HepG2 (cell line): ENCODE results near the gene COQ9. TPM values are rescaled to one million over a fixed set of nuclear protein-coding genes. Genes with fewer than 3 reads are reported as not detected.

Experiments
- ADNP ChIP-seq: sonication (generic); formaldehyde crosslinking; IDR thresholded peaks from 2 replicates; pipeline ENCODE4 v1.4.0; 2020; ENCODE audit warnings: missing genetic modification reagents
- AKAP8 ChIP-seq: sonication (generic); formaldehyde crosslinking; IDR thresholded peaks from 2 replicates; pipeline ENCODE4 v1.5.1; 2020; ENCODE audit warnings: mild to moderate bottlenecking, missing genetic modification reagents
- ESRRA ChIP-seq: sonication (generic); formaldehyde crosslinking; IDR thresholded peaks from 2 replicates; pipeline ENCODE4 v1.5.1; 2020; ENCODE audit warnings: mild to moderate bottlenecking, low read depth, missing genetic modification reagents
- GABPA ChIP-seq, 2 experiments: IDR thresholded peaks; 2 replicates each; pipeline ENCODE4 v1.6.1; 2011 to 2016; ENCODE audit warnings: low read depth in 2 of 2, low read length in 1 of 2, missing biosample characterization in 1 of 2, missing genetic modification characterization in 1 of 2
- KLF6 ChIP-seq: IDR thresholded peaks from 2 replicates; pipeline ENCODE4 v1.8.0; 2016; ENCODE audit warnings: missing biosample characterization, missing genetic modification reagents
- MED13 ChIP-seq: sonication (generic); formaldehyde crosslinking; IDR thresholded peaks from 2 replicates; pipeline ENCODE4 v1.5.0; 2020; ENCODE audit warnings: missing genetic modification reagents
- RELA ChIP-seq: sonication (generic); formaldehyde crosslinking; IDR thresholded peaks from 2 replicates; pipeline ENCODE4 v1.4.0; 2020; ENCODE audit warnings: missing genetic modification reagents
- SALL2 ChIP-seq: sonication (generic); formaldehyde crosslinking; IDR thresholded peaks from 2 replicates; pipeline ENCODE4 v1.8.1; 2023; ENCODE audit warnings: mild to moderate bottlenecking, missing genetic modification reagents, inconsistent platforms
- SMC3 ChIP-seq: IDR thresholded peaks from 2 replicates; pipeline ENCODE4 v1.6.1; 2011; ENCODE audit warnings: low read length, improper control_type of control experiment
- SP5 ChIP-seq: IDR thresholded peaks from 2 replicates; pipeline ENCODE4 v1.6.1; 2016; ENCODE audit warnings: low read depth, borderline replicate concordance
- TEAD2 ChIP-seq: sonication (generic); formaldehyde crosslinking; IDR thresholded peaks from 2 replicates; pipeline ENCODE4 v1.9.0; 2021; ENCODE audit warnings: missing genetic modification reagents
- WIZ ChIP-seq: sonication (generic); formaldehyde crosslinking; IDR thresholded peaks from 2 replicates; pipeline ENCODE4 v1.5.1; 2020; ENCODE audit warnings: mild to moderate bottlenecking, missing genetic modification reagents
- ZNF256 ChIP-seq: sonication (generic); formaldehyde crosslinking; conservative IDR thresholded peaks from 2 replicates; pipeline ENCODE4 v1.4.0; 2020; ENCODE audit warnings: missing genetic modification reagents
- ZNF296 ChIP-seq: sonication (generic); formaldehyde crosslinking; conservative IDR thresholded peaks from 2 replicates; pipeline ENCODE4 v1.5.0; 2020; ENCODE audit warnings: mild to moderate bottlenecking, missing genetic modification reagents
- ZNF83 ChIP-seq: sonication (generic); formaldehyde crosslinking; IDR thresholded peaks from 2 replicates; pipeline ENCODE4 v1.4.0; 2020; ENCODE audit warnings: missing genetic modification reagents, mild to moderate bottlenecking, borderline replicate concordance
- polyA plus RNA-seq, 8 experiments: library from polyadenylated mRNA; depleted of rRNA in 3 of 8; stranded (reverse) in 7 of 8; unstranded in 1 of 8; fragments of >200 nt; fragmentation: Illumina TruSeq in 4 of 8; extraction: Trizol in 4 of 8; gene quantifications; 2 replicates each; pipeline versions ENCODE4 v1.2.1 to v1.2.3, GENCODE V29; 2011 to 2016; ENCODE audit warnings: low read depth in 4 of 8, missing spikeins in 1 of 8, mixed read lengths in 1 of 8; ENCODE audit not compliant: insufficient read depth in 1 of 8
- total RNA-seq, 5 experiments: library from RNA; depleted of rRNA; stranded (reverse); fragments of >200 nt; fragmentation: Illumina TruSeq; extraction: Trizol; gene quantifications; 2 replicates each; pipeline ENCODE4 v1.2.3, GENCODE V29; 2016; ENCODE audit warnings: low read depth in 1 of 5
- TF ChIP-seq, protein P1 (sequence below): sonication (generic); formaldehyde crosslinking; IDR thresholded peaks from 2 replicates; pipeline ENCODE4 v1.4.0; 2020; ENCODE audit warnings: low read depth, missing genetic modification reagents
- TF ChIP-seq, protein P2 (sequence below): sonication (generic); formaldehyde crosslinking; conservative IDR thresholded peaks from 2 replicates; pipeline ENCODE4 v1.8.0; 2022; ENCODE audit warnings: missing genetic modification reagents
- TF ChIP-seq, protein P3 (sequence below): sonication (generic); formaldehyde crosslinking; IDR thresholded peaks from 2 replicates; pipeline ENCODE4 v1.5.0; 2020; ENCODE audit warnings: mild to moderate bottlenecking, missing genetic modification reagents, moderate library complexity
- TF ChIP-seq, protein P4 (sequence below): IDR thresholded peaks from 2 replicates; pipeline ENCODE4 v1.6.1; 2016; ENCODE audit warnings: missing compliant biosample characterization, missing genetic modification reagents, borderline replicate concordance

Gene COQ9
- total and polyA plus RNA-seq, 2 of the 13 experiments (the other 11 are each of a cell fraction or from before 2014, with no cell fraction given) = 57.5 to 108 TPM

DNA sequence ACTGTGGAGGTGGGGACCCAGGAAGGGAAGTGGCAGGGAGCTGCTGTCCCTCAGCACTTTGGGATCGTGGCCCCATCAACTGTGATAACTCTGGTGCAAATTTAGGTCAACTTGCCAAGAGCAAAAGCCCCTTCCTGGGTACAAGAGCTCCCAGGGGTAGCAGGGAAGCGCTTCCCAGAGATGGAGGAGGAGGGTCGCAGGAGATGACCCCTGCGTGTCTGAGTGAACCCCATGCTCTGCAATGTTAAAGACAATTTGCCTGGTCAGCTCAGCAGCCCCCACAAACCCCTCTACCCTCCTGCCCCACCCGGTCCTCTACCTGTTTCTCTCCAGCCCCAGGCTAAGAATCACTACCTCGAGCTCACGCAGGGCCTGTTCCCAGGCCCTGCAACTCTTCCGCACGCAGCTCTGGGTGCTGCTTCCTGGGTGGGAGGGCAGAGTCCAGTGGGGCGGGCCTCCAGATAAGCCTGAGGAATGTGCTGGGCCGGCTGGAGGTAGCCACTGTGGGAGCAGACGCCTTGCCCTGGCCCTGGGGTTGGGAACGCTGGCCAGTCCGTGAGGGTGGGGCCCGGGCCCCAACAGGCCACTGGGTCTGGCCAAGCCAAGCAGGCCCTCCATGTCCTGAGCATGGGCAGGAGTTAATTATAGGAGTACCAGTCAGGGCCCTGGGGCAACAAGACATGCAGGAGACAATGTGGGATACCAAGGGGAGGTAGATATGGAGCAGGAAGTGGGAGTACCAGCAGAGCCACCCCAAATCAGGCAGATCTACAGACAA lies 32.9 kb downstream of the COQ9 start (continued):
- TF ChIP-seq, protein P1, sequence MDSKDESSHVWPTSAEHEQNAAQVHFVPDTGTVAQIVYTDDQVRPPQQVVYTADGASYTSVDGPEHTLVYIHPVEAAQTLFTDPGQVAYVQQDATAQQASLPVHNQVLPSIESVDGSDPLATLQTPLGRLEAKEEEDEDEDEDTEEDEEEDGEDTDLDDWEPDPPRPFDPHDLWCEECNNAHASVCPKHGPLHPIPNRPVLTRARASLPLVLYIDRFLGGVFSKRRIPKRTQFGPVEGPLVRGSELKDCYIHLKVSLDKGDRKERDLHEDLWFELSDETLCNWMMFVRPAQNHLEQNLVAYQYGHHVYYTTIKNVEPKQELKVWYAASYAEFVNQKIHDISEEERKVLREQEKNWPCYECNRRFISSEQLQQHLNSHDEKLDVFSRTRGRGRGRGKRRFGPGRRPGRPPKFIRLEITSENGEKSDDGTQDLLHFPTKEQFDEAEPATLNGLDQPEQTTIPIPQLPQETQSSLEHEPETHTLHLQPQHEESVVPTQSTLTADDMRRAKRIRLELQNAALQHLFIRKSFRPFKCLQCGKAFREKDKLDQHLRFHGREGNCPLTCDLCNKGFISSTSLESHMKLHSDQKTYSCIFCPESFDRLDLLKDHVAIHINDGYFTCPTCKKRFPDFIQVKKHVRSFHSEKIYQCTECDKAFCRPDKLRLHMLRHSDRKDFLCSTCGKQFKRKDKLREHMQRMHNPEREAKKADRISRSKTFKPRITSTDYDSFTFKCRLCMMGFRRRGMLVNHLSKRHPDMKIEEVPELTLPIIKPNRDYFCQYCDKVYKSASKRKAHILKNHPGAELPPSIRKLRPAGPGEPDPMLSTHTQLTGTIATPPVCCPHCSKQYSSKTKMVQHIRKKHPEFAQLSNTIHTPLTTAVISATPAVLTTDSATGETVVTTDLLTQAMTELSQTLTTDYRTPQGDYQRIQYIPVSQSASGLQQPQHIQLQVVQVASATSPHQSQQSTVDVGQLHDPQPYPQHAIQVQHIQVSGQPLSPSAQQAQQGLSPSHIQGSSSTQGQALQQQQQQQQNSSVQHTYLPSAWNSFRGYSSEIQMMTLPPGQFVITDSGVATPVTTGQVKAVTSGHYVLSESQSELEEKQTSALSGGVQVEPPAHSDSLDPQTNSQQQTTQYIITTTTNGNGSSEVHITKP (CRISPR knock-in tag) = no peak
- TF ChIP-seq ZNF256 (CRISPR knock-in tag) (0 out of 2 replicates have a peak, but pooled peaks have one; percentile 5), ESRRA (CRISPR knock-in tag) (peak; percentile 75), WIZ (CRISPR knock-in tag) (0 out of 2 replicates have a peak, but pooled peaks have one; percentile 74), MED13 (CRISPR knock-in tag) (0 out of 2 replicates have a peak, but pooled peaks have one; percentile 9), SALL2 (CRISPR knock-in tag) (no peak), ADNP (no peak), ZNF296 (peak; percentile 82; the same call in 1 of the 2 replicates), TEAD2 (CRISPR knock-in tag) (no peak), SMC3 (no peak; the same call in 1 of the 2 replicates), GABPA (IDR thresholded peaks at IDR 0.05; ENCODE audit: low read depth, low read length) (no peak), GABPA (CRISPR knock-in tag; IDR thresholded peaks at IDR 0.05; ENCODE audit: low read depth) (peak; percentile 51), KLF6 (peak; percentile 70; the same call in 1 of the 2 replicates), SP5 (peak; percentile 98), ZNF83 (CRISPR knock-in tag) (peak; percentile 89; the same call in 1 of the 2 replicates), AKAP8 (CRISPR knock-in tag) (peak; percentile 25; the same call in 1 of the 2 replicates), RELA (CRISPR knock-in tag) (0 out of 2 replicates have a peak, but pooled peaks have one; percentile 22)
- TF ChIP-seq, protein P2, sequence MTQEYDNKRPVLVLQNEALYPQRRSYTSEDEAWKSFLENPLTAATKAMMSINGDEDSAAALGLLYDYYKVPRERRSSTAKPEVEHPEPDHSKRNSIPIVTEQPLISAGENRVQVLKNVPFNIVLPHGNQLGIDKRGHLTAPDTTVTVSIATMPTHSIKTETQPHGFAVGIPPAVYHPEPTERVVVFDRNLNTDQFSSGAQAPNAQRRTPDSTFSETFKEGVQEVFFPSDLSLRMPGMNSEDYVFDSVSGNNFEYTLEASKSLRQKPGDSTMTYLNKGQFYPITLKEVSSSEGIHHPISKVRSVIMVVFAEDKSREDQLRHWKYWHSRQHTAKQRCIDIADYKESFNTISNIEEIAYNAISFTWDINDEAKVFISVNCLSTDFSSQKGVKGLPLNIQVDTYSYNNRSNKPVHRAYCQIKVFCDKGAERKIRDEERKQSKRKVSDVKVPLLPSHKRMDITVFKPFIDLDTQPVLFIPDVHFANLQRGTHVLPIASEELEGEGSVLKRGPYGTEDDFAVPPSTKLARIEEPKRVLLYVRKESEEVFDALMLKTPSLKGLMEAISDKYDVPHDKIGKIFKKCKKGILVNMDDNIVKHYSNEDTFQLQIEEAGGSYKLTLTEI = no peak
- TF ChIP-seq, protein P3, sequence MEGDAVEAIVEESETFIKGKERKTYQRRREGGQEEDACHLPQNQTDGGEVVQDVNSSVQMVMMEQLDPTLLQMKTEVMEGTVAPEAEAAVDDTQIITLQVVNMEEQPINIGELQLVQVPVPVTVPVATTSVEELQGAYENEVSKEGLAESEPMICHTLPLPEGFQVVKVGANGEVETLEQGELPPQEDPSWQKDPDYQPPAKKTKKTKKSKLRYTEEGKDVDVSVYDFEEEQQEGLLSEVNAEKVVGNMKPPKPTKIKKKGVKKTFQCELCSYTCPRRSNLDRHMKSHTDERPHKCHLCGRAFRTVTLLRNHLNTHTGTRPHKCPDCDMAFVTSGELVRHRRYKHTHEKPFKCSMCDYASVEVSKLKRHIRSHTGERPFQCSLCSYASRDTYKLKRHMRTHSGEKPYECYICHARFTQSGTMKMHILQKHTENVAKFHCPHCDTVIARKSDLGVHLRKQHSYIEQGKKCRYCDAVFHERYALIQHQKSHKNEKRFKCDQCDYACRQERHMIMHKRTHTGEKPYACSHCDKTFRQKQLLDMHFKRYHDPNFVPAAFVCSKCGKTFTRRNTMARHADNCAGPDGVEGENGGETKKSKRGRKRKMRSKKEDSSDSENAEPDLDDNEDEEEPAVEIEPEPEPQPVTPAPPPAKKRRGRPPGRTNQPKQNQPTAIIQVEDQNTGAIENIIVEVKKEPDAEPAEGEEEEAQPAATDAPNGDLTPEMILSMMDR (CRISPR knock-in tag) = peak; percentile 19; the same call in 1 of the 2 replicates
- TF ChIP-seq, protein P4, sequence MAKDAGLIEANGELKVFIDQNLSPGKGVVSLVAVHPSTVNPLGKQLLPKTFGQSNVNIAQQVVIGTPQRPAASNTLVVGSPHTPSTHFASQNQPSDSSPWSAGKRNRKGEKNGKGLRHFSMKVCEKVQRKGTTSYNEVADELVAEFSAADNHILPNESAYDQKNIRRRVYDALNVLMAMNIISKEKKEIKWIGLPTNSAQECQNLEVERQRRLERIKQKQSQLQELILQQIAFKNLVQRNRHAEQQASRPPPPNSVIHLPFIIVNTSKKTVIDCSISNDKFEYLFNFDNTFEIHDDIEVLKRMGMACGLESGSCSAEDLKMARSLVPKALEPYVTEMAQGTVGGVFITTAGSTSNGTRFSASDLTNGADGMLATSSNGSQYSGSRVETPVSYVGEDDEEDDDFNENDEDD (CRISPR knock-in tag) = no peak
